Neural progenitor cell (in vitro differentiated cells): ENCODE measurements around the gene TOM1.

ENCODE experiments used
- EZH2 ChIP-seq: fragments of 200-600 bp; sonication (generic); IDR thresholded peaks from 2 replicates; pipeline ENCODE4 v1.6.1; 2017; ENCODE audit warnings: antibody characterized with exemption, mild to moderate bottlenecking, moderate library complexity
- TF ChIP-seq, protein P1 (sequence below): fragments of 200-600 bp; sonication (generic); IDR thresholded peaks from 2 replicates; pipeline ENCODE4 v1.5.1; 2017; ENCODE audit warnings: antibody characterized with exemption, mild to moderate bottlenecking

DNA sequence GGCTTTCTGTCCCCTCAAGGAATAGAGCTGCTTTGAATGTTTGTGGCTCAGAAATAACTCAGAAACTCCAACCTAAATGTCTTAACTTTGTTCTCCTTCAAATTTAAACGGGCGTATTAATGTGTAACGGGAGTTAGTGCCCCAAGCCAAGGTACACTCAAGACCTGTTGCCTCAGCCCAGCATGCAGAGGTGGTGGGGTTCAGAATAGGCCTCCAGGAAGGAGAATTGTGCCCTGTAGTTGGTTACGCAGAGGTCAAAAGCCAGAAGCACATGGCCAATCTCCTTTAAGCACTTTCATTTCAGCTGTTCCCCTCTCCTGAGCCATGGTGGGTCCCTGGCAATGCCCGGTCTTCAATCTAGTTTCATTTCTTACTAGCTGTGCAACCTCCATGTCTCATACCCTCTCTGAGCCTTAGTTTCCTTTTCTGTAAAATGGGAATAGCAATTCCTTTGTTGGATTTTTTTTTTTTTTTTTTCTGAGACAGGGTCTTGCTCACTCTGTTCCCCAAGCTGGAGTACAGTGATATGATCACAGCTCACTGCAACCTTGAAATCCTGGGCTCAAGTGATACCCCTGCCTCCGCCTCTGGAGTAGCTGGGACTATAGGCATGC, 85.4 kb downstream of the TOM1 start:
- TF ChIP-seq, protein P1, sequence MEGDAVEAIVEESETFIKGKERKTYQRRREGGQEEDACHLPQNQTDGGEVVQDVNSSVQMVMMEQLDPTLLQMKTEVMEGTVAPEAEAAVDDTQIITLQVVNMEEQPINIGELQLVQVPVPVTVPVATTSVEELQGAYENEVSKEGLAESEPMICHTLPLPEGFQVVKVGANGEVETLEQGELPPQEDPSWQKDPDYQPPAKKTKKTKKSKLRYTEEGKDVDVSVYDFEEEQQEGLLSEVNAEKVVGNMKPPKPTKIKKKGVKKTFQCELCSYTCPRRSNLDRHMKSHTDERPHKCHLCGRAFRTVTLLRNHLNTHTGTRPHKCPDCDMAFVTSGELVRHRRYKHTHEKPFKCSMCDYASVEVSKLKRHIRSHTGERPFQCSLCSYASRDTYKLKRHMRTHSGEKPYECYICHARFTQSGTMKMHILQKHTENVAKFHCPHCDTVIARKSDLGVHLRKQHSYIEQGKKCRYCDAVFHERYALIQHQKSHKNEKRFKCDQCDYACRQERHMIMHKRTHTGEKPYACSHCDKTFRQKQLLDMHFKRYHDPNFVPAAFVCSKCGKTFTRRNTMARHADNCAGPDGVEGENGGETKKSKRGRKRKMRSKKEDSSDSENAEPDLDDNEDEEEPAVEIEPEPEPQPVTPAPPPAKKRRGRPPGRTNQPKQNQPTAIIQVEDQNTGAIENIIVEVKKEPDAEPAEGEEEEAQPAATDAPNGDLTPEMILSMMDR, result no peak
- TF ChIP-seq EZH2, result no peak
